GM12878 (cell line): ENCODE measurements around the gene SHH. TPM values are rescaled to one million over a fixed set of nuclear protein-coding genes. Genes with fewer than 3 reads are reported as not detected.

Source experiments
- ATAC-seq: fragments of 200-7000 bp; cut with Tn5 transposase; 3 replicates; pipeline ENCODE4 v1.9.1; 2020; ENCODE audit warnings: mild to moderate bottlenecking, moderate library complexity
- BruUV-seq: library from RNA; stranded (reverse); fragments of 400-500 nt; replicated peaks from 2 replicates; lab custom pipeline; 2021; lab: Mats Ljungman, UMichigan
- CTCF ChIA-PET: fragments of 300-600 bp; sonication (Branson Sonifier 250); formaldehyde crosslinking; extraction: SDS; loops from one replicate; lab custom pipeline; 2021; ENCODE audit warnings: inconsistent platforms; lab: Yijun Ruan, JAX
- POLR2A ChIA-PET: fragments of 350-600 bp; formaldehyde crosslinking; extraction: SDS; loops from one replicate; lab custom pipeline; 2021; ENCODE audit warnings: inconsistent platforms; lab: Charles Lee
- RAD21 ChIA-PET: fragments of 300-600 bp; sonication (Branson Sonifier 250); formaldehyde crosslinking; loops from one replicate; lab custom pipeline; 2023; ENCODE audit warnings: antibody characterized with exemption; ENCODE audit not compliant: unreplicated experiment; lab: Charles Lee
- SMC1A ChIA-PET: fragments of 300-600 bp; sonication (Branson Sonifier 250); formaldehyde crosslinking; loops from one replicate; lab custom pipeline; 2023; ENCODE audit not compliant: unreplicated experiment, uncharacterized antibody; lab: Charles Lee
- DNase-seq: peaks from one replicate; pipeline ENCODE4 v3.0.0-alpha.2; 2011; ENCODE audit warnings: low read depth, low spot score
- FAIRE-seq: peaks from 3 replicates; lab custom pipeline; 2011; peaks lifted over from hg19 to GRCh38; lab: Jason Lieb, UNC
- H2AFZ ChIP-seq: 2 replicates; pipeline ENCODE4 v1.6.0; 2011; ENCODE audit warnings: low read depth, low read length, control low read depth; ENCODE audit not compliant: control insufficient read depth
- H3K27ac ChIP-seq: 2 replicates; pipeline ENCODE4 v1.5.1; 2011; ENCODE audit warnings: control low read depth; ENCODE audit not compliant: control insufficient read depth, insufficient read depth
- H3K27me3 ChIP-seq, 2 experiments: replicated peaks in 1 of 2; 2 replicates each; pipeline versions ENCODE4 v1.6.0 to v1.6.1; 2011; ENCODE audit warnings: low read length in 1 of 2; ENCODE audit not compliant: control insufficient read depth in 2 of 2, insufficient read depth in 2 of 2
- H3K36me3 ChIP-seq, 2 experiments: 2 replicates each; pipeline ENCODE4 v1.5.1; 2011; ENCODE audit warnings: low read length in 1 of 2; ENCODE audit not compliant: control insufficient read depth in 2 of 2, insufficient read depth in 2 of 2
- H3K4me1 ChIP-seq: 2 replicates; pipeline ENCODE4 v1.6.1; 2011; ENCODE audit warnings: mild to moderate bottlenecking, low read length, moderate library complexity, mixed read lengths; ENCODE audit not compliant: control insufficient read depth, insufficient read depth
- H3K4me2 ChIP-seq: 2 replicates; pipeline ENCODE4 v1.6.0; 2011; ENCODE audit warnings: control low read depth; ENCODE audit not compliant: control insufficient read depth, insufficient read depth
- H3K4me3 ChIP-seq: fragments of 200-600 bp; sonication (generic); 2 replicates; pipeline ENCODE4 v1.5.1; 2016
- H3K79me2 ChIP-seq: 2 replicates; pipeline ENCODE4 v1.6.0; 2011; ENCODE audit warnings: low read length; ENCODE audit not compliant: control insufficient read depth, insufficient read depth
- H3K9ac ChIP-seq: 2 replicates; pipeline ENCODE4 v1.8.0; 2011; ENCODE audit warnings: low read length, control low read depth, mixed read lengths; ENCODE audit not compliant: control insufficient read depth, insufficient read depth
- H3K9me3 ChIP-seq: replicated peaks from 3 replicates; pipeline ENCODE4 v1.5.1; 2011; ENCODE audit warnings: mild to moderate bottlenecking, low read length; ENCODE audit not compliant: control insufficient read depth, insufficient read depth
- H4K20me1 ChIP-seq: 2 replicates; pipeline ENCODE4 v1.6.0; 2011; ENCODE audit not compliant: control insufficient read depth, insufficient read depth
- BACH1 ChIP-seq: fragments of 450-650 bp; IDR thresholded peaks from 2 replicates; pipeline ENCODE4 v1.6.1; 2017; ENCODE audit warnings: mild to moderate bottlenecking, borderline replicate concordance
- CBX5 ChIP-seq: sonication (generic); IDR thresholded peaks from 2 replicates; pipeline ENCODE4 v1.6.1; 2016; ENCODE audit warnings: low read depth, moderate library complexity, mild to moderate bottlenecking, inconsistent platforms
- EGR1 ChIP-seq, 2 experiments: IDR thresholded peaks; 1 replicate in 1 of 2; 2 replicates in 1 of 2; pipeline ENCODE4 v1.6.1; 2011 to 2012; ENCODE audit warnings: low read depth in 2 of 2, low read length in 2 of 2, borderline replicate concordance in 1 of 2, mild to moderate bottlenecking in 1 of 2, moderate library complexity in 1 of 2
- GABPA ChIP-seq: IDR thresholded peaks from 2 replicates; pipeline ENCODE4 v1.6.1; 2014; ENCODE audit warnings: antibody characterized with exemption, low read depth, mild to moderate bottlenecking, inconsistent platforms
- HDGF ChIP-seq: fragments of 450-650 bp; IDR thresholded peaks from 2 replicates; pipeline ENCODE4 v1.6.1; 2016; ENCODE audit warnings: antibody characterized with exemption
- MEF2B ChIP-seq: fragments of 450-650 bp; IDR thresholded peaks from 2 replicates; pipeline ENCODE4 v1.6.1; 2018; ENCODE audit warnings: mild to moderate bottlenecking, moderate library complexity; ENCODE audit not compliant: partially characterized antibody, poor library complexity, severe bottlenecking
- NFIC ChIP-seq: IDR thresholded peaks from 2 replicates; pipeline ENCODE4 v1.6.1; 2012; ENCODE audit warnings: low read depth, mild to moderate bottlenecking, inconsistent platforms, low read length, moderate library complexity
- POLR2A ChIP-seq: IDR thresholded peaks from 2 replicates; pipeline ENCODE4 v1.6.1; 2011; ENCODE audit warnings: low read depth, mild to moderate bottlenecking, low read length
- RAD21 ChIP-seq: IDR thresholded peaks from 2 replicates; pipeline ENCODE4 v1.6.1; 2011; ENCODE audit warnings: mild to moderate bottlenecking, low read depth, low read length, moderate library complexity; ENCODE audit not compliant: insufficient read depth
- RELA ChIP-seq: fragments of 450-650 bp; IDR thresholded peaks from 2 replicates; pipeline ENCODE4 v1.8.0; 2014; ENCODE audit warnings: borderline replicate concordance; ENCODE audit not compliant: partially characterized antibody
- SIN3A ChIP-seq: IDR thresholded peaks from 2 replicates; pipeline ENCODE4 v1.6.1; 2012; ENCODE audit warnings: low read depth, low read length, improper control_type of control experiment
- TCF12 ChIP-seq: IDR thresholded peaks from 2 replicates; pipeline ENCODE4 v1.6.1; 2011; ENCODE audit warnings: low read depth, mild to moderate bottlenecking, low read length
- ZNF217 ChIP-seq: fragments of 450-650 bp; IDR thresholded peaks from 2 replicates; pipeline ENCODE4 v1.6.1; 2017; ENCODE audit warnings: antibody characterized with exemption, mild to moderate bottlenecking
- WGBS: methylation state at CpG from one replicate; pipeline ENCODE4 v1.1.6; 2016; ENCODE audit warnings: low lambda C conversion rate; ENCODE audit not compliant: insufficient replicate concordance, insufficient coverage; ENCODE audit errors: missing lambda C conversion rate; 5-methylcytosine and 5-hydroxymethylcytosine counted together
- in situ Hi-C: fragments of 300-500 bp; cut with MboI; formaldehyde crosslinking; loops from 9 replicates; pipeline ENCODE4 v1.14.3; 2018; ENCODE audit warnings: mixed read lengths
- intact Hi-C: fragments of 100-400 bp; cut with micrococcal nuclease; formaldehyde crosslinking; loops from one replicate; pipeline ENCODE4 v1.14.2; 2022; ENCODE audit not compliant: unreplicated experiment
- polyA plus RNA-seq, 11 experiments: library from polyadenylated mRNA; depleted of rRNA in 4 of 11; unstranded in 6 of 11; stranded (reverse) in 5 of 11; fragments of >200 nt; fragmentation: Nextera tagmentation in 4 of 11; fragmentation: Illumina TruSeq in 1 of 11; extraction: Ambion mirVana in 4 of 11; extraction: Trizol in 1 of 11; gene quantifications; 1 replicate in 1 of 11; 2 replicates in 10 of 11; pipeline versions ENCODE4 v1.2.1 to v1.2.3, GENCODE V29; 2011 to 2016; ENCODE audit warnings: inconsistent platforms in 2 of 11, missing spikeins in 2 of 11, low read depth in 1 of 11
- total RNA-seq, 4 experiments: library from RNA; depleted of rRNA in 3 of 4; stranded (reverse); fragments of >200 nt in 3 of 4; fragmentation: Illumina TruSeq in 1 of 4; extraction: Trizol in 1 of 4; gene quantifications; 2 replicates each; pipeline versions ENCODE4 v1.2.1 to v1.2.3, GENCODE V29; 2013 to 2021
- TF ChIP-seq, protein P1 (sequence below): IDR thresholded peaks from 2 replicates; pipeline ENCODE4 v1.6.1; 2011; ENCODE audit warnings: mild to moderate bottlenecking, low read depth, low read length, moderate library complexity; ENCODE audit not compliant: insufficient replicate concordance
- TF ChIP-seq, protein P2 (sequence below): fragments of 150-350 bp; IDR thresholded peaks from 2 replicates; pipeline ENCODE4 v1.6.1; 2014; ENCODE audit warnings: mild to moderate bottlenecking, low read depth, low read length
- TF ChIP-seq, protein P3 (sequence below): IDR thresholded peaks from 2 replicates; pipeline ENCODE4 v1.6.1; 2011; ENCODE audit warnings: borderline replicate concordance, low read depth, mild to moderate bottlenecking, moderate library complexity, mixed read lengths, low read length; ENCODE audit not compliant: insufficient read depth; ENCODE audit errors: extremely low read length
- TF ChIP-seq, protein P4 (sequence below): fragments of 450-650 bp; IDR thresholded peaks from 2 replicates; pipeline ENCODE4 v1.6.1; 2018; ENCODE audit warnings: mild to moderate bottlenecking, low read depth, moderate library complexity; ENCODE audit not compliant: partially characterized antibody

SHH gene
- total and polyA plus RNA-seq, 10 of the 15 experiments (the other 5 are each of a cell fraction or from before 2014, with no cell fraction given), result not detected

DNA sequence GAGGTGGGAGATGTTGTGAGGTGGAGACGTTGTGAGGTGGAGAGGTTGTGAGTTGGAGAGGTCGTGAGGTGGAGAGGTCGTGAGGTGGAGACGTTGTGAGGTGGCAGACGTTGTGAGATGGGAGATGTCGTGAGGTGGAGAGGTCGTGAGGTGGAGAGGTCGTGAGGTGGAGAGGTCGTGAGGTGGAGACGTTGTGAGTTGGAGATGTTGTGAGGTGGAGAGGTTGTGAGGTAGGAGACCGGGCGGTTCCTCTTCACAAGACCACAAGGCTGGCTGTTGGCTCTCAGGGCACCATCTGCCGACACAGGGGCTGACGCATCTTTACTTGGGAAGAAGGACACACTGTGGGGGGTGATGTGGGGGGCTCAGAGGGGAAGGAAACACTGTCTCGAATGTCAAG is 34.7 kb upstream of the SHH start:
- Histone ChIP-seq H3K9me3 (no peaks in the 10 kb centered on the region), H3K4me3 (no peak overlapping the region), H3K4me1 (no peaks in the 10 kb centered on the region), H3K4me2 (no peak overlapping the region), H4K20me1 (no peaks in the 10 kb centered on the region)
- CTCF ChIA-PET, result no interaction called here
- in situ Hi-C loops, result no loop called here
- RAD21 ChIA-PET, result no interaction called here
- POLR2A ChIA-PET, result no interaction called here
- intact Hi-C loops, result no loop called here
- SMC1A ChIA-PET, result no interaction called here
- no TSS peak for BruUV-seq
- 31% methylated on average over 11 of the region's 15 CpGs for WGBS
- no peak for TF ChIP-seq RAD21
- no peak for TF ChIP-seq MEF2B
- TF ChIP-seq, protein P1, sequence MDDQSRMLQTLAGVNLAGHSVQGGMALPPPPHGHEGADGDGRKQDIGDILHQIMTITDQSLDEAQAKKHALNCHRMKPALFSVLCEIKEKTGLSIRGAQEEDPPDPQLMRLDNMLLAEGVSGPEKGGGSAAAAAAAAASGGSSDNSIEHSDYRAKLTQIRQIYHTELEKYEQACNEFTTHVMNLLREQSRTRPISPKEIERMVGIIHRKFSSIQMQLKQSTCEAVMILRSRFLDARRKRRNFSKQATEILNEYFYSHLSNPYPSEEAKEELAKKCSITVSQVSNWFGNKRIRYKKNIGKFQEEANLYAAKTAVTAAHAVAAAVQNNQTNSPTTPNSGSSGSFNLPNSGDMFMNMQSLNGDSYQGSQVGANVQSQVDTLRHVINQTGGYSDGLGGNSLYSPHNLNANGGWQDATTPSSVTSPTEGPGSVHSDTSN, result no peak
- no peak for TF ChIP-seq EGR1 (IDR thresholded peaks at IDR 0.05; ENCODE audit: borderline replicate concordance in 1 of 2, low read depth in 2 of 2, low read length in 2 of 2)
- TF ChIP-seq GABPA, result no peak
- TF ChIP-seq POLR2A, result no peak
- TF ChIP-seq, protein P2, sequence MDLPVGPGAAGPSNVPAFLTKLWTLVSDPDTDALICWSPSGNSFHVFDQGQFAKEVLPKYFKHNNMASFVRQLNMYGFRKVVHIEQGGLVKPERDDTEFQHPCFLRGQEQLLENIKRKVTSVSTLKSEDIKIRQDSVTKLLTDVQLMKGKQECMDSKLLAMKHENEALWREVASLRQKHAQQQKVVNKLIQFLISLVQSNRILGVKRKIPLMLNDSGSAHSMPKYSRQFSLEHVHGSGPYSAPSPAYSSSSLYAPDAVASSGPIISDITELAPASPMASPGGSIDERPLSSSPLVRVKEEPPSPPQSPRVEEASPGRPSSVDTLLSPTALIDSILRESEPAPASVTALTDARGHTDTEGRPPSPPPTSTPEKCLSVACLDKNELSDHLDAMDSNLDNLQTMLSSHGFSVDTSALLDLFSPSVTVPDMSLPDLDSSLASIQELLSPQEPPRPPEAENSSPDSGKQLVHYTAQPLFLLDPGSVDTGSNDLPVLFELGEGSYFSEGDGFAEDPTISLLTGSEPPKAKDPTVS, result no peak
- TF ChIP-seq NFIC, result no peak
- no peak for TF ChIP-seq CBX5
- TF ChIP-seq, protein P3, sequence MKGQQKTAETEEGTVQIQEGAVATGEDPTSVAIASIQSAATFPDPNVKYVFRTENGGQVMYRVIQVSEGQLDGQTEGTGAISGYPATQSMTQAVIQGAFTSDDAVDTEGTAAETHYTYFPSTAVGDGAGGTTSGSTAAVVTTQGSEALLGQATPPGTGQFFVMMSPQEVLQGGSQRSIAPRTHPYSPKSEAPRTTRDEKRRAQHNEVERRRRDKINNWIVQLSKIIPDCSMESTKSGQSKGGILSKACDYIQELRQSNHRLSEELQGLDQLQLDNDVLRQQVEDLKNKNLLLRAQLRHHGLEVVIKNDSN, result no peak
- TF ChIP-seq, protein P4, sequence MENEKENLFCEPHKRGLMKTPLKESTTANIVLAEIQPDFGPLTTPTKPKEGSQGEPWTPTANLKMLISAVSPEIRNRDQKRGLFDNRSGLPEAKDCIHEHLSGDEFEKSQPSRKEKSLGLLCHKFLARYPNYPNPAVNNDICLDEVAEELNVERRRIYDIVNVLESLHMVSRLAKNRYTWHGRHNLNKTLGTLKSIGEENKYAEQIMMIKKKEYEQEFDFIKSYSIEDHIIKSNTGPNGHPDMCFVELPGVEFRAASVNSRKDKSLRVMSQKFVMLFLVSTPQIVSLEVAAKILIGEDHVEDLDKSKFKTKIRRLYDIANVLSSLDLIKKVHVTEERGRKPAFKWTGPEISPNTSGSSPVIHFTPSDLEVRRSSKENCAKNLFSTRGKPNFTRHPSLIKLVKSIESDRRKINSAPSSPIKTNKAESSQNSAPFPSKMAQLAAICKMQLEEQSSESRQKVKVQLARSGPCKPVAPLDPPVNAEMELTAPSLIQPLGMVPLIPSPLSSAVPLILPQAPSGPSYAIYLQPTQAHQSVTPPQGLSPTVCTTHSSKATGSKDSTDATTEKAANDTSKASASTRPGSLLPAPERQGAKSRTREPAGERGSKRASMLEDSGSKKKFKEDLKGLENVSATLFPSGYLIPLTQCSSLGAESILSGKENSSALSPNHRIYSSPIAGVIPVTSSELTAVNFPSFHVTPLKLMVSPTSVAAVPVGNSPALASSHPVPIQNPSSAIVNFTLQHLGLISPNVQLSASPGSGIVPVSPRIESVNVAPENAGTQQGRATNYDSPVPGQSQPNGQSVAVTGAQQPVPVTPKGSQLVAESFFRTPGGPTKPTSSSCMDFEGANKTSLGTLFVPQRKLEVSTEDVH, result no peak
- no peak for TF ChIP-seq ZNF217
- no peak for TF ChIP-seq HDGF
- TF ChIP-seq SIN3A, result no peak
- no peak for TF ChIP-seq RELA
- TF ChIP-seq BACH1, result no peak
- no peak for TF ChIP-seq TCF12
- TF ChIP-seq, all 136 proteins: peak for 0
- Histone ChIP-seq H3K27me3 (no peaks in the 10 kb centered on the region; a peak in 1 of 4 replicates), H3K79me2 (no peaks in the 10 kb centered on the region), H2AFZ (no peak overlapping the region), H3K36me3 (no peaks in the 10 kb centered on the region), H3K9ac (no peak overlapping the region), H3K27ac (no peak overlapping the region)
- DNase-seq, result no peak
- FAIRE-seq, result no peak
- no peak for ATAC-seq
